Smooth muscle cell (in vitro differentiated cells): ENCODE measurements around the gene PTPRD. TPM values are rescaled to one million over a fixed set of nuclear protein-coding genes. Genes with fewer than 3 reads are reported as not detected.
A peak's percentile ranks its signal among the peaks of the same experiment; 100 is the strongest.

Experiments used
- DNase-seq: peaks from one replicate; lab custom pipeline; 2025; ENCODE audit not compliant: unreplicated experiment; lab: John Stamatoyannopoulos, UW
- H2AFZ ChIP-seq: fragments of 200-600 bp; sonication (generic); 2 replicates; pipeline ENCODE4 v1.6.0; 2016; ENCODE audit warnings: antibody characterized with exemption, low read depth, mild to moderate bottlenecking
- H3F3A ChIP-seq: fragments of 200-600 bp; sonication (generic); 2 replicates; pipeline ENCODE4 v1.6.0; 2017; ENCODE audit warnings: antibody characterized with exemption, low read depth
- H3K27ac ChIP-seq: fragments of 200-600 bp; sonication (generic); 2 replicates; pipeline ENCODE4 v1.5.1; 2016; ENCODE audit warnings: low read depth, mild to moderate bottlenecking
- H3K27me3 ChIP-seq: fragments of 200-600 bp; sonication (generic); 2 replicates; pipeline ENCODE4 v1.6.1; 2016; ENCODE audit warnings: low read depth, mild to moderate bottlenecking
- H3K36me3 ChIP-seq: fragments of 200-600 bp; sonication (generic); 2 replicates; pipeline ENCODE4 v1.5.1; 2016; ENCODE audit warnings: low read depth
- H3K4me1 ChIP-seq: fragments of 200-600 bp; sonication (generic); 2 replicates; pipeline ENCODE4 v1.5.1; 2016; ENCODE audit warnings: low read depth
- H3K4me2 ChIP-seq: fragments of 200-600 bp; sonication (generic); 2 replicates; pipeline ENCODE4 v1.6.0; 2016; ENCODE audit warnings: mild to moderate bottlenecking
- H3K4me3 ChIP-seq: fragments of 200-600 bp; sonication (generic); 2 replicates; pipeline ENCODE4 v1.5.1; 2016; ENCODE audit warnings: mild to moderate bottlenecking
- H3K79me2 ChIP-seq: fragments of 200-600 bp; sonication (generic); 2 replicates; pipeline ENCODE4 v1.6.0; 2016; ENCODE audit warnings: low read depth, mild to moderate bottlenecking
- H3K9ac ChIP-seq: fragments of 200-600 bp; sonication (generic); 2 replicates; pipeline ENCODE4 v1.6.0; 2016; ENCODE audit warnings: low read depth
- H3K9me3 ChIP-seq: fragments of 200-600 bp; sonication (generic); replicated peaks from 2 replicates; pipeline ENCODE4 v1.5.1; 2016; ENCODE audit warnings: low read depth
- H4K20me1 ChIP-seq: fragments of 200-600 bp; sonication (generic); 2 replicates; pipeline ENCODE4 v1.6.0; 2016; ENCODE audit warnings: low read depth
- CTCF ChIP-seq: fragments of 200-600 bp; sonication (generic); IDR thresholded peaks from 2 replicates; pipeline ENCODE4 v1.5.1; 2017; ENCODE audit warnings: borderline replicate concordance, mild to moderate bottlenecking, antibody characterized with exemption; ENCODE audit not compliant: insufficient read depth, poor library complexity, severe bottlenecking
- WGBS: methylation state at CpG from one replicate; pipeline ENCODE4 v1.1.7; 2016; ENCODE audit warnings: low lambda C conversion rate; 5-methylcytosine and 5-hydroxymethylcytosine counted together
- polyA plus RNA-seq: library from polyadenylated mRNA; unstranded; fragments of >200 nt; fragmentation: Nextera tagmentation; extraction: Ambion mirVana; gene quantifications from 2 replicates; pipeline ENCODE4 v1.2.1, GENCODE V29; 2016
- total RNA-seq: library from RNA; depleted of rRNA; stranded (reverse); fragments of >200 nt; gene quantifications from 2 replicates; pipeline ENCODE4 v1.2.3, GENCODE V29; 2014

Gene PTPRD
- total and polyA plus RNA-seq, 2 experiments from 2014 or later: 6.5 to 61.0 TPM

GRCh38 chr9:8683496-8683895 is 1929.3 kb downstream of the PTPRD start:
- Histone ChIP-seq H3K9me3 (no peaks in the 10 kb centered on the region), H3K27ac (no peak overlapping the region), H3F3A (no peaks in the 10 kb centered on the region), H3K79me2 (peaks cover 6% of the 10 kb centered on the region), H3K9ac (no peak overlapping the region), H3K4me1 (peaks cover 14% of the 10 kb centered on the region), H2AFZ (no peak overlapping the region), H3K4me2 (no peak overlapping the region), H3K27me3 (no peaks in the 10 kb centered on the region), H4K20me1 (no peaks in the 10 kb centered on the region), H3K4me3 (no peak overlapping the region), H3K36me3 (no peaks in the 10 kb centered on the region)
- WGBS: 91% methylated on average over 7 of the region's 7 CpGs
- DNase-seq: no peak
- TF ChIP-seq CTCF: no peak

GRCh38 chr9:8680658-8681057 is 1932.1 kb downstream of the PTPRD start:
- H3K4me3 ChIP-seq: no peak overlapping the region
- WGBS: 95% methylated on average over 2 of the region's 2 CpGs
- no peak for TF ChIP-seq CTCF

GRCh38 chr9:8680157-8680556 is 1932.6 kb downstream of the PTPRD start:
- Histone ChIP-seq H3K4me1 (peaks cover 21% of the 10 kb centered on the region), H3K9me3 (no peaks in the 10 kb centered on the region), H3K4me2 (no peak overlapping the region), H2AFZ (no peak overlapping the region), H3K79me2 (no peaks in the 10 kb centered on the region), H3K4me3 (no peak overlapping the region), H4K20me1 (no peaks in the 10 kb centered on the region), H3F3A (no peaks in the 10 kb centered on the region), H3K27me3 (no peaks in the 10 kb centered on the region), H3K27ac (no peak overlapping the region), H3K9ac (no peak overlapping the region), H3K36me3 (no peaks in the 10 kb centered on the region)
- no peak for TF ChIP-seq CTCF
- no peak for DNase-seq
- WGBS: 96% methylated on average over 3 of the region's 3 CpGs

More at GRCh38 chr9:8680658-8681057, 1932.1 kb downstream of the PTPRD start:
- Histone ChIP-seq H3K79me2 (no peaks in the 10 kb centered on the region), H3K4me2 (no peak overlapping the region), H3K9me3 (no peaks in the 10 kb centered on the region), H3K4me1 (peaks cover 21% of the 10 kb centered on the region), H3K27me3 (no peaks in the 10 kb centered on the region), H3K36me3 (no peaks in the 10 kb centered on the region), H4K20me1 (no peaks in the 10 kb centered on the region), H3K27ac (no peak overlapping the region), H3K9ac (no peak overlapping the region), H2AFZ (no peak overlapping the region), H3F3A (no peaks in the 10 kb centered on the region)
- DNase-seq: no peak

GRCh38 chr9:8679371-8679822 is 1933.4 kb downstream of the PTPRD start:
- Histone ChIP-seq H3K4me3 (no peak overlapping the region), H4K20me1 (no peaks in the 10 kb centered on the region), H3F3A (no peaks in the 10 kb centered on the region), H3K27ac (peak overlapping the region; percentile 10), H3K27me3 (no peaks in the 10 kb centered on the region), H3K9me3 (no peaks in the 10 kb centered on the region), H2AFZ (no peak overlapping the region), H3K4me1 (peaks cover 21% of the 10 kb centered on the region), H3K79me2 (no peaks in the 10 kb centered on the region), H3K9ac (no peak overlapping the region), H3K4me2 (peak overlapping the region; percentile 13), H3K36me3 (no peaks in the 10 kb centered on the region)
- WGBS: 37% methylated on average over 2 of the region's 2 CpGs
- no peak for DNase-seq
- no peak for TF ChIP-seq CTCF
